Stimulated activated CD4-positive, alpha-beta T cell treated with anti-CD3 and anti-CD28 coated beads, Interleukin-2, amount 100 ng/mL, for 4 hours (primary cell): ENCODE data around the gene MARCHF10.
A peak's percentile ranks its signal among the peaks of the same experiment; 100 is the strongest.

Experiments
- DNase-seq: peaks from one replicate; pipeline ENCODE4 v3.0.0-alpha.2; 2020; ENCODE audit warnings: low read depth

MARCHF10 gene

GRCh38 chr17:62658136-62658920 is 149.8 kb downstream of the MARCHF10 start:
- DNase-seq, result no peak

- DNase-seq, result no peak
These were observed 150.4 kb downstream of the MARCHF10 start for GRCh38 chr17:62657690-62658089.

GRCh38 chr17:62657145-62657665 is 150.9 kb downstream of the MARCHF10 start:
- no peak for DNase-seq

- no peak for DNase-seq
These were observed 151.7 kb downstream of the MARCHF10 start for GRCh38 chr17:62656446-62656845.

GRCh38 chr17:62655656-62656055 is 152.5 kb downstream of the MARCHF10 start:
- no peak for DNase-seq

- DNase-seq, result no peak
These were observed 154.0 kb downstream of the MARCHF10 start for GRCh38 chr17:62653826-62654761.

- DNase-seq, result peak; percentile 82
These were observed 154.9 kb downstream of the MARCHF10 start for GRCh38 chr17:62653002-62653825.

GRCh38 chr17:62652251-62653001 is 155.7 kb downstream of the MARCHF10 start:
- peak; percentile 2 for DNase-seq
